Measurements from ENCODE around the gene SMIM22. TPM values are rescaled to one million over a fixed set of nuclear protein-coding genes. Genes with fewer than 3 reads are reported as not detected.

Gene SMIM22
- total and polyA plus RNA-seq, 12 donors, result 0.73 TPM; not detected in 11

GRCh38 chr16:4811242-4811641 is 16.1 kb downstream of the SMIM22 start:
- WGBS, 2 donors, result 95 to 98% methylated on average over 3 of the region's 3 CpGs
- no peak for DNase-seq
- intact Hi-C loops (cut with DNase I), result no loop called here
- peak overlapping the region in 1 of 10 donors; percentile 13 for H3K27ac ChIP-seq
- no peaks in the 10 kb centered on the region for H3K9me3 ChIP-seq
- TF ChIP-seq CTCF (IDR thresholded peaks at IDR 0.05), result no peak
- H3K27me3 ChIP-seq, result no peaks in the 10 kb centered on the region
- ATAC-seq, result no peak
- peaks cover 0 to 23% (median 8%) of the 10 kb centered on the region in 9 donors for H3K4me1 ChIP-seq
- H3K36me3 ChIP-seq, result peaks cover 0 to 100% (median 79%) of the 10 kb centered on the region in 9 donors
- no peak overlapping the region for H3K4me3 ChIP-seq

- no peaks in the 10 kb centered on the region for H3K9me3 ChIP-seq
- no peak for TF ChIP-seq CTCF (IDR thresholded peaks at IDR 0.05)
- peak overlapping the region in 1 of 10 donors; percentile 13 for H3K27ac ChIP-seq
- peaks cover 0 to 23% (median 8%) of the 10 kb centered on the region in 9 donors for H3K4me1 ChIP-seq
- no peak for DNase-seq
- intact Hi-C loops (cut with DNase I), result no loop called here
- peaks cover 0 to 100% (median 79%) of the 10 kb centered on the region in 9 donors for H3K36me3 ChIP-seq
- 87 to 91% methylated on average over 9 of the region's 9 CpGs for WGBS, 2 donors
- peak in 1 of 8 donors; percentile 16 for ATAC-seq
- H3K4me3 ChIP-seq, result no peak overlapping the region
- H3K27me3 ChIP-seq, result no peaks in the 10 kb centered on the region
Observed at GRCh38 chr16:4811773-4812172, 16.6 kb downstream of the SMIM22 start.

- intact Hi-C loops (cut with DNase I), result no loop called here
- H3K36me3 ChIP-seq, result peaks cover 0 to 100% (median 79%) of the 10 kb centered on the region in 9 donors
- H3K27ac ChIP-seq, result peak overlapping the region; percentile 36 to 86 (median 81)
- no peaks in the 10 kb centered on the region for H3K9me3 ChIP-seq
- no peak for DNase-seq
- peaks cover 0 to 23% (median 8%) of the 10 kb centered on the region in 9 donors for H3K4me1 ChIP-seq
- H3K4me3 ChIP-seq, result no peak overlapping the region
- no peak for TF ChIP-seq CTCF (IDR thresholded peaks at IDR 0.05)
- peak in 6 of 8 donors; percentile 15 to 64 (median 46) for ATAC-seq
- WGBS, 2 donors, result 92% methylated on average over 16 of the region's 16 CpGs
- no peaks in the 10 kb centered on the region for H3K27me3 ChIP-seq
Observed at GRCh38 chr16:4813251-4814003, 18.3 kb downstream of the SMIM22 start.

- peak; percentile 43 to 92 (median 80) for ATAC-seq
- TF ChIP-seq CTCF (IDR thresholded peaks at IDR 0.05), result no peak
- intact Hi-C loops (cut with DNase I), result no loop called here
- no peak for DNase-seq
- peaks cover 0 to 23% (median 8%) of the 10 kb centered on the region in 9 donors for H3K4me1 ChIP-seq
- peaks cover 0 to 100% (median 79%) of the 10 kb centered on the region in 9 donors for H3K36me3 ChIP-seq
- peak overlapping the region; percentile 36 to 86 (median 82) for H3K27ac ChIP-seq
- H3K4me3 ChIP-seq, result no peak overlapping the region
- no peaks in the 10 kb centered on the region for H3K9me3 ChIP-seq
- no peaks in the 10 kb centered on the region for H3K27me3 ChIP-seq
Observed at GRCh38 chr16:4814046-4814445, 18.9 kb downstream of the SMIM22 start.

All from heart right ventricle (tissue), 16 donors.